ENCODE data around the gene TMEM196. TPM values are rescaled to one million over a fixed set of nuclear protein-coding genes. Genes with fewer than 3 reads are reported as not detected.

The TMEM196 gene
- total RNA-seq, 1 experiment from 2014 or later: not detected

- no TSS peak for BruUV-seq (replicated peaks)
- no peak overlapping the region for H3K9ac ChIP-seq (ENCODE audit: low read length)
- no peaks in the 10 kb centered on the region for H3K4me1 ChIP-seq (ENCODE audit: control insufficient read depth in 1 of 2, insufficient read depth in 2 of 2, low read length in 2 of 2)
- H3K79me2 ChIP-seq (ENCODE audit: insufficient read depth, low read length): no peaks in the 10 kb centered on the region
- intact Hi-C loops (cut with micrococcal nuclease): no loop called here
- H3K36me3 ChIP-seq (ENCODE audit: control insufficient read depth in 1 of 2, insufficient read depth in 2 of 2, low read length in 2 of 2): no peaks in the 10 kb centered on the region
- no peak overlapping the region for H3K4me2 ChIP-seq (ENCODE audit: low read length)
- CTCF ChIA-PET: no interaction called here
- POLR2A ChIA-PET: no interaction called here
- H3K9me2 ChIP-seq (ENCODE audit: insufficient read depth): no peaks in the 10 kb centered on the region
- ATAC-seq (no peak), DNase-seq (ENCODE audit: low read depth, low spot score) (no peak)
- no peak overlapping the region for H3K4me3 ChIP-seq (replicated peaks in 1 of 2; ENCODE audit: low read depth in 1 of 2, low read length in 2 of 2)
- RAD21 ChIA-PET (ENCODE audit: low non-redundant PET in 1 of 2, low total read pairs in 2 of 2, uncharacterized antibody in 2 of 2, unreplicated experiment in 2 of 2): no interaction called here
- no peak overlapping the region for H3K27ac ChIP-seq (ENCODE audit: low read depth, low read length)
- no peaks in the 10 kb centered on the region for H3K9me3 ChIP-seq (ENCODE audit: control insufficient read depth in 1 of 2, insufficient read depth in 1 of 2, low read depth in 1 of 2, low read length in 2 of 2)
- no peaks in the 10 kb centered on the region for H4K20me1 ChIP-seq (ENCODE audit: insufficient read depth)
- no peaks in the 10 kb centered on the region for H3K27me3 ChIP-seq (ENCODE audit: insufficient read depth, low read length)
- H2AFZ ChIP-seq (ENCODE audit: low read depth, low read length, poor library complexity, severe bottlenecking): no peak overlapping the region
- no peak for TF ChIP-seq ELF1 (IDR thresholded peaks at IDR 0.05; ENCODE audit: borderline replicate concordance, low read depth)
- TF ChIP-seq SRF (IDR thresholded peaks at IDR 0.05; ENCODE audit: low read depth): no peak
- TF ChIP-seq POLR2A (IDR thresholded peaks at IDR 0.05; ENCODE audit: borderline replicate concordance, extremely low read depth, insufficient read depth, insufficient read length): no peak
- no peak for TF ChIP-seq ZFX (IDR thresholded peaks at IDR 0.05)
- TF ChIP-seq EZH2 (IDR thresholded peaks at IDR 0.05): no peak
- no peak for TF ChIP-seq YY1 (IDR thresholded peaks at IDR 0.05; ENCODE audit: extremely low read depth, insufficient replicate concordance, low read depth, low read length)
- TF ChIP-seq FOSL1 (IDR thresholded peaks at IDR 0.05; ENCODE audit: low read depth): no peak
- no peak for TF ChIP-seq TCF7L2 (IDR thresholded peaks at IDR 0.05; ENCODE audit: borderline replicate concordance, extremely low read depth, insufficient read depth, insufficient read length)
- TF ChIP-seq MAX (IDR thresholded peaks at IDR 0.05): no peak
- TF ChIP-seq ATF3 (IDR thresholded peaks at IDR 0.05): no peak
- no peak for TF ChIP-seq EGR1 (IDR thresholded peaks at IDR 0.05; ENCODE audit: low read depth)
- TF ChIP-seq CBX3 (IDR thresholded peaks at IDR 0.05; ENCODE audit: low read depth): no peak
- no peak for TF ChIP-seq POLR2AphosphoS5 (IDR thresholded peaks at IDR 0.05; ENCODE audit: low read depth, low read length)
- no peak for TF ChIP-seq REST (IDR thresholded peaks at IDR 0.05; ENCODE audit: low read depth)
- TF ChIP-seq ZBTB33 (IDR thresholded peaks at IDR 0.05; ENCODE audit: extremely low read depth, insufficient replicate concordance, low read length): no peak
- no peak for TF ChIP-seq CEBPB (IDR thresholded peaks at IDR 0.05; ENCODE audit: low read depth)
Observed at GRCh38 chr7:19728716-19729115, 44.7 kb downstream of the TMEM196 start.

All from HCT116 (cell line).